Caco-2 (cell line): ENCODE results near the gene HAUS7. TPM values are rescaled to one million over a fixed set of nuclear protein-coding genes. Genes with fewer than 3 reads are reported as not detected.

ENCODE experiments used
- BruUV-seq: library from RNA; stranded (reverse); fragments of 400-500 nt; replicated peaks from 2 replicates; lab custom pipeline; 2021; lab: Mats Ljungman, UMichigan
- CTCF ChIA-PET: fragments of 300-600 bp; sonication (Branson Sonifier 250); formaldehyde crosslinking; loops from one replicate; lab custom pipeline; 2022; ENCODE audit warnings: antibody characterized with exemption; lab: Charles Lee
- POLR2A ChIA-PET: fragments of 300-600 bp; sonication (Branson Sonifier 250); formaldehyde crosslinking; loops from one replicate; lab custom pipeline; 2022; ENCODE audit warnings: antibody characterized with exemption; lab: Charles Lee
- DNase-seq, 2 experiments: peaks; one replicate each; pipeline versions ENCODE4 v3.0.0 to v3.0.0-alpha.2; 2020 to 2022
- H3K27me3 ChIP-seq: replicated peaks from 2 replicates; pipeline ENCODE4 v1.6.0; 2011; ENCODE audit warnings: low read length; ENCODE audit not compliant: control insufficient read depth, insufficient read depth
- H3K36me3 ChIP-seq: 2 replicates; pipeline ENCODE4 v1.5.1; 2011; ENCODE audit warnings: low read length; ENCODE audit not compliant: control insufficient read depth, insufficient read depth
- H3K4me1 ChIP-seq: fragments of 250-450 bp; sonication (Bioruptor Pico); 2 replicates; pipeline ENCODE4 v1.5.1; 2020; ENCODE audit warnings: mild to moderate bottlenecking
- H3K4me3 ChIP-seq: 2 replicates; pipeline ENCODE4 v1.5.1; 2011; ENCODE audit warnings: low read depth, mild to moderate bottlenecking, control low read depth, low read length
- H3K9me3 ChIP-seq: fragments of 250-450 bp; sonication (Bioruptor Pico); 2 replicates; pipeline ENCODE4 v1.5.1; 2020; ENCODE audit warnings: mild to moderate bottlenecking, moderate library complexity
- H3K27ac Mint-ChIP-seq: one replicate; pipeline ENCODE4 v1.8.0; 2022; ENCODE audit warnings: mixed read lengths; ENCODE audit not compliant: unreplicated experiment
- H3K27me3 Mint-ChIP-seq: one replicate; pipeline ENCODE4 v1.8.0; 2022; ENCODE audit warnings: mixed read lengths; ENCODE audit not compliant: insufficient read depth, unreplicated experiment
- H3K36me3 Mint-ChIP-seq: one replicate; pipeline ENCODE4 v1.8.0; 2022; ENCODE audit warnings: mild to moderate bottlenecking, mixed read lengths; ENCODE audit not compliant: insufficient read depth, unreplicated experiment
- H3K4me1 Mint-ChIP-seq: one replicate; pipeline ENCODE4 v1.8.0; 2022; ENCODE audit warnings: low read depth, mixed read lengths; ENCODE audit not compliant: unreplicated experiment
- H3K4me3 Mint-ChIP-seq: one replicate; pipeline ENCODE4 v1.8.0; 2022; ENCODE audit warnings: mild to moderate bottlenecking, moderate library complexity, mixed read lengths; ENCODE audit not compliant: unreplicated experiment
- H3K9me3 Mint-ChIP-seq: one replicate; pipeline ENCODE4 v1.8.0; 2022; ENCODE audit warnings: mixed read lengths; ENCODE audit not compliant: unreplicated experiment
- CTCF ChIP-seq, 2 experiments: fragments of 200-600 bp in 1 of 2; IDR thresholded peaks; 1 replicate in 1 of 2; 2 replicates in 1 of 2; pipeline versions ENCODE4 v1.5.1 to v1.8.0; 2011 to 2022; ENCODE audit warnings: antibody characterized with exemption in 1 of 2, control low read depth in 1 of 2, inconsistent platforms in 1 of 2, low read depth in 1 of 2, low read length in 1 of 2, mild to moderate bottlenecking in 1 of 2, moderate library complexity in 1 of 2; ENCODE audit not compliant: insufficient read depth in 1 of 2, severe bottlenecking in 1 of 2, unreplicated experiment in 1 of 2
- intact Hi-C: fragments of 100-400 bp; cut with micrococcal nuclease; formaldehyde crosslinking; loops from one replicate; pipeline ENCODE4 v1.10.0; 2022; ENCODE audit not compliant: unreplicated experiment
- total RNA-seq: library from RNA; stranded (reverse); gene quantifications from 2 replicates; pipeline ENCODE4 v1.2.3, GENCODE V29; 2022

The HAUS7 gene
- total RNA-seq, 1 experiment from 2014 or later = 34.0 TPM

- DNase-seq = no peak
- H3K4me1 Mint-ChIP-seq = no peaks in the 10 kb centered on the region
- CTCF ChIA-PET = no interaction called here
- no peak overlapping the region for H3K27ac Mint-ChIP-seq
- no peak overlapping the region for H3K4me3 Mint-ChIP-seq
- H3K36me3 Mint-ChIP-seq = peaks cover 23% of the 10 kb centered on the region
- Histone ChIP-seq H3K4me3 (no peak overlapping the region), H3K9me3 (no peaks in the 10 kb centered on the region), H3K27me3 (no peaks in the 10 kb centered on the region), H3K4me1 (peaks cover 8% of the 10 kb centered on the region; the same call in 1 of the 2 replicates), H3K36me3 (no peaks in the 10 kb centered on the region)
- H3K27me3 Mint-ChIP-seq = no peaks in the 10 kb centered on the region
- intact Hi-C loops = no loop called here
- no peaks in the 10 kb centered on the region for H3K9me3 Mint-ChIP-seq
- BruUV-seq = no TSS peak
- TF ChIP-seq CTCF (IDR thresholded peaks at IDR 0.05; ENCODE audit: insufficient read depth in 1 of 2, low read depth in 1 of 2, low read length in 1 of 2, severe bottlenecking in 1 of 2, unreplicated experiment in 1 of 2) = no peak
- POLR2A ChIA-PET = no interaction called here
Measured at GRCh38 chrX:153457136-153457825, 13.1 kb downstream of the HAUS7 start.

GRCh38 chrX:153456704-153457103, 13.7 kb downstream of the HAUS7 start:
- peaks cover 19% of the 10 kb centered on the region for H3K36me3 Mint-ChIP-seq

GRCh38 chrX:153456161-153456560, 14.2 kb downstream of the HAUS7 start:
- Mint-ChIP-seq H3K27ac (no peak overlapping the region), H3K4me3 (no peak overlapping the region), H3K36me3 (peaks cover 18% of the 10 kb centered on the region), H3K9me3 (no peaks in the 10 kb centered on the region), H3K27me3 (no peaks in the 10 kb centered on the region), H3K4me1 (no peaks in the 10 kb centered on the region)
- Histone ChIP-seq H3K9me3 (no peaks in the 10 kb centered on the region), H3K27me3 (no peaks in the 10 kb centered on the region), H3K4me1 (peaks cover 8% of the 10 kb centered on the region; the same call in 1 of the 2 replicates), H3K36me3 (no peaks in the 10 kb centered on the region), H3K4me3 (no peak overlapping the region)
- BruUV-seq = no TSS peak
- intact Hi-C loops = no loop called here
- no peak for DNase-seq
- ChIA-PET POLR2A (no interaction called here), CTCF (no interaction called here)
- TF ChIP-seq CTCF (IDR thresholded peaks at IDR 0.05; ENCODE audit: insufficient read depth in 1 of 2, low read depth in 1 of 2, low read length in 1 of 2, severe bottlenecking in 1 of 2, unreplicated experiment in 1 of 2) = no peak

More at GRCh38 chrX:153456704-153457103, 13.7 kb downstream of the HAUS7 start:
- no peaks in the 10 kb centered on the region for H3K9me3 Mint-ChIP-seq
- H3K4me3 Mint-ChIP-seq = no peak overlapping the region
- ChIA-PET POLR2A (no interaction called here), CTCF (no interaction called here)
- Histone ChIP-seq H3K9me3 (no peaks in the 10 kb centered on the region), H3K4me3 (no peak overlapping the region), H3K36me3 (no peaks in the 10 kb centered on the region), H3K4me1 (peaks cover 8% of the 10 kb centered on the region; the same call in 1 of the 2 replicates), H3K27me3 (no peaks in the 10 kb centered on the region)
- TF ChIP-seq CTCF (IDR thresholded peaks at IDR 0.05; ENCODE audit: insufficient read depth in 1 of 2, low read depth in 1 of 2, low read length in 1 of 2, severe bottlenecking in 1 of 2, unreplicated experiment in 1 of 2) = no peak
- no peak overlapping the region for H3K27ac Mint-ChIP-seq
- no TSS peak for BruUV-seq
- no peaks in the 10 kb centered on the region for H3K27me3 Mint-ChIP-seq
- DNase-seq = no peak
- intact Hi-C loops = no loop called here
- no peaks in the 10 kb centered on the region for H3K4me1 Mint-ChIP-seq
